Thyroid gland (tissue), 4 donors: Measurements from ENCODE around the gene ALPI. TPM values are rescaled to one million over a fixed set of nuclear protein-coding genes. Genes with fewer than 3 reads are reported as not detected.
"Not testable (repeated sequence)": the region's sequence is repeated elsewhere in the genome, so short reads cannot be mapped to it uniquely, and the experiment has no call there.

Source experiments
- DNase-seq, 2 donors: peaks; one replicate each; pipeline ENCODE4 v3.0.0-alpha.2; 2019
- H3K27ac ChIP-seq, 3 donors: fragments of 200-600 bp; sonication (generic); 1 replicate in 2 of 3; 2 replicates in 1 of 3; pipeline ENCODE4 v1.5.1; 2016 to 2019; ENCODE audit warnings: mild to moderate bottlenecking in 1 of 3, moderate library complexity in 1 of 3
- H3K27me3 ChIP-seq: fragments of 200-600 bp; sonication (generic); one replicate; pipeline ENCODE4 v1.5.1; 2019
- H3K36me3 ChIP-seq, 2 donors: fragments of 200-600 bp; sonication (generic); one replicate each; pipeline ENCODE4 v1.5.1; 2016 to 2019
- H3K4me1 ChIP-seq, 2 donors: fragments of 200-600 bp; sonication (generic); one replicate each; pipeline ENCODE4 v1.5.1; 2017 to 2019
- H3K4me3 ChIP-seq, 3 donors: fragments of 200-600 bp; sonication (generic); replicated peaks in 1 of 3; 1 replicate in 2 of 3; 2 replicates in 1 of 3; pipeline ENCODE4 v1.5.1; 2016; ENCODE audit warnings: mild to moderate bottlenecking in 1 of 3
- H3K9me3 ChIP-seq: fragments of 200-600 bp; sonication (generic); one replicate; pipeline ENCODE4 v1.5.1; 2017
- CTCF ChIP-seq, 6 experiments: fragments of 200-600 bp in 3 of 6; fragments of 450-650 bp in 3 of 6; sonication (generic) in 3 of 6; IDR thresholded peaks; one replicate each; pipeline ENCODE4 v1.5.1; 2016 to 2019; ENCODE audit warnings: antibody characterized with exemption in 6 of 6, mild to moderate bottlenecking in 2 of 6, inconsistent platforms in 1 of 6, moderate library complexity in 1 of 6
- POLR2A ChIP-seq, 2 donors: fragments of 450-650 bp; IDR thresholded peaks; one replicate each; pipeline ENCODE4 v1.6.1; 2017; ENCODE audit warnings: antibody characterized with exemption in 2 of 2, mild to moderate bottlenecking in 2 of 2, moderate library complexity in 1 of 2
- WGBS, 2 donors: methylation state at CpG; one replicate each; pipeline ENCODE4 v1.1.5; 2017; 5-methylcytosine and 5-hydroxymethylcytosine counted together
- intact Hi-C: fragments of 100-400 bp; cut with DNase I; formaldehyde crosslinking; loops from one replicate; pipeline ENCODE4 v1.15.1; 2023
- total RNA-seq, 4 donors: library from RNA; depleted of rRNA; stranded (reverse); fragments of >200 nt; gene quantifications; one replicate each; pipeline ENCODE4 v1.2.3, GENCODE V29; 2016

ALPI gene
- total RNA-seq: not detected

- no peak for TF ChIP-seq POLR2A (IDR thresholded peaks at IDR 0.05)
- no peak for TF ChIP-seq CTCF (IDR thresholded peaks at IDR 0.05)
- Histone ChIP-seq H3K4me1 (no peaks in the 10 kb centered on the region), H3K27me3 (no peaks in the 10 kb centered on the region), H3K9me3 (no peaks in the 10 kb centered on the region), H3K36me3 (no peaks in the 10 kb centered on the region), H3K4me3 (no peak within 1 kb of the TSS), H3K27ac (no peak within 1 kb of the TSS)
- WGBS, 2 donors: 85 to 92% methylated on average over 10 to 13 of the region's 14 CpGs
- intact Hi-C loops: no loop called here
- DNase-seq: no peak
Measured at GRCh38 chr2:232455426-232456255, at the start of gene ALPI. Gene ALPI (plus strand): TSS chr2:232456153. CDS start chr2:232456200, 47 bp downstream.

- H3K36me3 ChIP-seq: no peaks in the 10 kb centered on the region
- H3K9me3 ChIP-seq: no peaks in the 10 kb centered on the region
- DNase-seq: no peak
- H3K27me3 ChIP-seq: no peaks in the 10 kb centered on the region
- intact Hi-C loops: no loop called here
- 89 to 93% methylated on average over 11 to 14 of the region's 17 CpGs for WGBS, 2 donors
- H3K27ac ChIP-seq: no peak within 1 kb of the TSS
- no peak for TF ChIP-seq POLR2A (IDR thresholded peaks at IDR 0.05)
- TF ChIP-seq CTCF (IDR thresholded peaks at IDR 0.05): no peak
- no peak within 1 kb of the TSS for H3K4me3 ChIP-seq
- no peaks in the 10 kb centered on the region for H3K4me1 ChIP-seq
Measured at GRCh38 chr2:232406556-232407310, 49.2 kb upstream of the ALPI start, which contains the start of gene ALPG. Gene ALPG (plus strand): TSS chr2:232406844. CDS start chr2:232406895, 51 bp downstream.

GRCh38 chr2:232407428-232408150, 48.4 kb upstream of the ALPI start:
- H3K36me3 ChIP-seq, DNase-seq, H3K4me1 ChIP-seq, H3K9me3 ChIP-seq, H3K4me3 ChIP-seq, intact Hi-C loops, H3K27ac ChIP-seq, H3K27me3 ChIP-seq: not testable (repeated sequence)
- WGBS, 2 donors: 92 to 97% methylated on average over 16 to 30 of the region's 30 CpGs

- intact Hi-C loops: not testable (repeated sequence)
Measured at GRCh38 chr2:232408269-232408668, 47.7 kb upstream of the ALPI start.

GRCh38 chr2:232409617-232410016, 46.3 kb upstream of the ALPI start:
- intact Hi-C loops, H3K9me3 ChIP-seq, H3K4me1 ChIP-seq, H3K4me3 ChIP-seq, H3K36me3 ChIP-seq, H3K27me3 ChIP-seq, DNase-seq, H3K27ac ChIP-seq: not testable (repeated sequence)
- WGBS, 2 donors: 55 to 77% methylated on average over 12 to 20 of the region's 40 CpGs

More at GRCh38 chr2:232408269-232408668, 47.7 kb upstream of the ALPI start:
- not testable (repeated sequence) for DNase-seq, H3K4me3 ChIP-seq, H3K4me1 ChIP-seq, H3K27me3 ChIP-seq, H3K36me3 ChIP-seq, H3K9me3 ChIP-seq, H3K27ac ChIP-seq
- WGBS, 2 donors: 92% methylated on average over 5 of the region's 10 CpGs; no CpG with 5 or more reads in 1 of the 2 donors

GRCh38 chr2:232410238-232410900, 45.6 kb upstream of the ALPI start:
- Histone ChIP-seq H3K4me1 (no peaks in the 10 kb centered on the region), H3K36me3 (no peaks in the 10 kb centered on the region), H3K9me3 (no peaks in the 10 kb centered on the region), H3K27ac (no peak overlapping the region), H3K4me3 (no peak overlapping the region), H3K27me3 (no peaks in the 10 kb centered on the region)
- intact Hi-C loops: no loop called here
- no peak for TF ChIP-seq POLR2A (IDR thresholded peaks at IDR 0.05)
- 76 to 86% methylated on average over 5 to 7 of the region's 7 CpGs for WGBS, 2 donors
- no peak for DNase-seq
